Right ventricle myocardium inferior (tissue), 1 donor: ENCODE measurements around the gene BMPR2. TPM values are rescaled to one million over a fixed set of nuclear protein-coding genes. Genes with fewer than 3 reads are reported as not detected.
"Not testable (repeated sequence)": the region's sequence is repeated elsewhere in the genome, so short reads cannot be mapped to it uniquely, and the experiment has no call there.

Source experiments
- ATAC-seq: fragments of 200-7000 bp; cut with Tn5 transposase; one replicate; pipeline ENCODE4 v1.9.1; 2020; ENCODE audit warnings: mild to moderate bottlenecking, moderate library complexity
- DNase-seq: peaks from one replicate; pipeline ENCODE4 v3.0.0; 2021; ENCODE audit errors: missing footprints
- intact Hi-C: fragments of 100-400 bp; cut with DNase I; formaldehyde crosslinking; loops from one replicate; pipeline ENCODE4 v1.11.0; 2022
- total RNA-seq: library from RNA; stranded (reverse); fragmentation: NEBNext Ultra II Directional; extraction: Animal tissue kit (Norgen Biotek cat#: 25700); gene quantifications from one replicate; pipeline ENCODE4 v1.2.1, GENCODE V29; 2021
- donor health status: DM: no; HTN: yes; CAD: no; lungs with severe emphysema.

BMPR2 gene
- total RNA-seq, 1 donor from 2014 or later, result 45.3 TPM

DNA sequence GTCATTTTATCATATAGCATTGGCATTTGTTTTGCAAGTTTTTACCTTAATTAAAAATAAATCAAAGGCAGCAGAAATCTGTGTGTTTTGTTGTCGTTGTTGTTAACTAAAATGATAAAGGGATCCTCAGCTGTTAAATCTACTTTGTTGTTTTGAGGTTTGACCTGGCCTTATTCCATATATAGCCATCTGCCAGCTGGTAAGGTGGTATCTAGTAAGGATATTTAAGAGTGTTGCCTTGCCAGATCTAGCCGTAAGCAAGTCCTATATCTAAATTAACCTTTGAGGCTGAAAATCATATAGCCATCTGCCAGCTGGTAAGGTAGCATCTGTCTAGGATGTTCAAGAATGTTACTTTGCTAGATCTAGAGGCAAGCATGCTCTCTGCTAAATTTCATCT lies 56.6 kb downstream of the BMPR2 start:
- no peak for DNase-seq
- intact Hi-C loops, result no loop called here
- ATAC-seq, result no peak

DNA sequence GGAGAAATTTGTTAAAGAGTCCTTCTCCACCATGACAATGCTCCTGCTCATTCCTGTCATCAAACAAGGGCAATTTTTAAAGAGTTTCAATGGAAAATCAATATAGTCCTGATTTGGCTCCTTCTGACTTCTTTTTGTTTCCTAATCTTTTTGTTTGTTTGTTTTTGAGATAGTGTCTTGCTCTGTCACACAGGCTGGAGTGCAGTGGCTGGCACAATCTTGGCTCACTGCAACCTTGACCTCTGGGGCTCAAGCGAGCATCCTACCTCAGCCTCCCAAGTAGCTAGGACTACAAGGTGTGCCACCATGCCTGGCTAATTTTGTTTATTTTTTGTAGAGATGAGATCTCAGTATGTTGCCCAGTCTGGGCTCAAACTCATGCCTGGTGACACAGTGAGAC lies 58.3 kb downstream of the BMPR2 start:
- intact Hi-C loops, result no loop called here
- DNase-seq (no peak), ATAC-seq (no peak)

DNA sequence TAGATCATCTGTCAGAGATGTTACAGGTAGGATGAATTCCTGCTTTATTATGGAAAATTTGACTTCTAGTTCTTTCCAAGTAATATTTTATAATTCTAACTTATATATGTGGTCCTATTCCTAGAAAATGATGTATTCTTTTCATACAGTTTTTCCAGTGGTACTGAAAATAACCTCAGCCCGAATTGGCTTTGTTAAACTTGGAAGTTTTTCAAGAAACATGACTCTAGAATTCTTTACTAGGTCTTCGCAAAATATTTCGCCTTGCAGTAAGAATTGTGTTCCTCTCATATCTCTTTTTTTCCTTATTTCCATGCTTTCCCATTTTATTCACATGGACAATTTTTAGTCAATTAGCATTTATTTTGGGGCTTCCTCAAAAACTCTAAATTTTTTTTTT lies 60.5 kb downstream of the BMPR2 start:
- DNase-seq (no peak), ATAC-seq (no peak)
- intact Hi-C loops, result loop anchor here (5.0 kb wide), 1 partner anchor 59 kb away; the partner anchor contains the start of gene BMPR2

DNA sequence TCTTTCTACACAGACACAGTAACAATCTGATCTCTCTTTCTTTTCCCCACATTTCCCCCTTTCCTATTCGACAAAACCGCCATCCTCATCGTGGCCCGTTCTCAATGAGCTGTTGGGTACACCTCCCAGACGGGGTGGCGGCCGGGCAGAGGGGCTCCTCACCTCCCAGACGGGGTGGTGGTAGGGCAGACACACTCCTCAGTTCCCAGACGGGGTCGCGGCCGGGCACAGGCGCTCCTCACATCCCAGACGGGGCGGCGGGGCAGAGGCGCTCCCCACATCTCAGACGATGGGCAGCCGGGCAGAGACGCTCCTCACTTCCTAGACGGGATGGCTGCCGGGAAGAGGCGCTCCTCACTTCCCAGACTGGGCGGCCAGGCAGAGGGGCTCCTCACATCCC lies 64.0 kb downstream of the BMPR2 start:
- intact Hi-C loops, ATAC-seq, DNase-seq: not testable (repeated sequence)

DNA sequence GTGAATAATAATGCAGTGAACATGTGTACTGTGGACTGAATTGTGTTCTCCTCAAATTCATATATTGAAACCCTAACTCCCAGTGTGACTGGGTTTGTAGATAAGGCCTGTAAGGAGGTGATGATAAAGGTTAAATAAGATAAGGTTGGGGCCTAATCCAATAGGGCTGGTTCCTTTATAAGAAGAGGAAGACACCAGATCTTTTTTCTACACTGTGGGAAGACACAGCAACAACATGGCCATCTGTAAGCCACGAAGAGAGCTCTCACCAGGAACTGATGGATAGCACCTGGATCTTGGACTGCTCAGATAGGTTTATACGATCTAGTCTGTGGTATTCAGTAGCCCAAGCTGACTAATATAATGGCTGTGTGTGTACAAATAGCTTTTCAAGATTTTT lies 66.8 kb downstream of the BMPR2 start:
- intact Hi-C loops, result no loop called here
- DNase-seq (no peak), ATAC-seq (no peak)

DNA sequence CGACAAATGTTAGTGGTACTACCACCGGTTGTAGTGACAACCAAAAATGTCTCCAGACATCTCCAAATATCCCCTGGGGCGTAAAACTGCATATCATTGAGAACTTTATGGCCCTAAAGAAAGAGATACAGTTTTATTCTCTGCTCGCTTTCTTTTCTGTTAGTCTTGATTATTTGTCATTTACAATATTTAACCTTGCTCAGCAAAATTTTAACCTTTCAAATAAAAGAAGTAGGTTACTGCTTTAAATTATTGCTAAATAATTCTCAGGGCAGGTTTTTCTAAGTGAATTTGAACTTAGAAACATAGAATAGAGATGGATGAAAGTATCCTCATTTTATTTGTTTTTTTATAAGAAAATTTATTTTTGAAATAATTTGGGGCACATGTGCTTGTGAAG lies 67.9 kb downstream of the BMPR2 start:
- no peak for ATAC-seq
- DNase-seq, result no peak
- intact Hi-C loops, result no loop called here

DNA sequence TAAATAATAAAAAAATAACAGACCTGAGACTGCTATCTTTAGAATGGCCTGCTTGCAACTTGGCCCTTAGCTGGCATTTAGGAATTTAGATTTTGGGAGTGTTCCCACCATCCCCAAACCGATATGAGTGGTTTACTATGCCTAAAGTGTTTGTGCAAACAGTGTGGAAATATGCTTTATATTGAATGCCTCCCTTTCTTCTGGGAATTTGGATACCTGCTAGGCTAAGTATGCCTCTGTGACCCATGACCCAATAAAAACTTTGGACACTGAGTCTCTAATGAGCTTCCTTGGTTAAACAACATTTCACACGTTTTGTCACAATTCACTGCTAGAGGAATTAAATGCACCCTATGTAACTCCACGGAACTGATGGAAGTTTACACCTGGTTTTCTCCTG lies 73.2 kb downstream of the BMPR2 start:
- ATAC-seq, result no peak
- intact Hi-C loops, result no loop called here
- DNase-seq, result no peak

DNA sequence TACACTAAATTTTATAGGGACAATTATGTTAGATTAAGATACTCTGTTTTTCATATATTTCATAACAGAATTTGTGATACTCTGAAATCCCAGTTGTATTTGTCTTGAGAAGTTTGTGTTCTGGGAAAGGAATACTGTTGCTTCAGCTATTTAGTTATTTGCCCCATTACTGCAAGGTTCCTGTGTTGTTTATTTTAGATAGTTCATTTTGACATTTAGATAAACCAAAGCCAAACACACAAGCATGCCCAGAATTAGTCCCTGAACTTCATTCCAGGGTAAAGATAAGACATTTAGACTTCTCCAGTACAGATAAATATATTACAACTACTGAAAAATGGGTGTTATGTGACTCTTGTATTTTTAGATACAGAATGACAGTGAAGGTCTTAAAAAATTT lies 74.7 kb downstream of the BMPR2 start:
- ATAC-seq (peak; percentile 79), DNase-seq (no peak)
- intact Hi-C loops, result no loop called here

DNA sequence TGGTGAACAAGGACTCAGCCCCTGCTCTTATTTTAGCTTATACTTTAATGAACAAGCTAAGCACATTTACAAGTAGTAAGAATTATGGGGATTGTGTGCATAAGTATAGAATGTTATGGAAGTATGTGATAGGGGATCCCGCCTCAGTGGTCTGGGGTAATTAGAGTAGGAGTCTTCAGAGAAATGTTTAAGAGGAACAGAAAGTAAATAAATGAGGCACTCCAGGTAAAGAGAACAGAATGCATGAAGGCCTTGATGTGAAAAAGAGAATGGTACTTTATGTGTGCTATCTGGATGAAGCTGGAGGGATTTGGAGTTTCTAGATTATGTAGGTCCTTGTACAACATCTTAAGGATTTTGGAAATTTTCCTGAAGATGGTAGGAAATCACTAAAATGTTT lies 76.6 kb downstream of the BMPR2 start:
- ATAC-seq, result no peak
- no peak for DNase-seq
- intact Hi-C loops, result no loop called here

DNA sequence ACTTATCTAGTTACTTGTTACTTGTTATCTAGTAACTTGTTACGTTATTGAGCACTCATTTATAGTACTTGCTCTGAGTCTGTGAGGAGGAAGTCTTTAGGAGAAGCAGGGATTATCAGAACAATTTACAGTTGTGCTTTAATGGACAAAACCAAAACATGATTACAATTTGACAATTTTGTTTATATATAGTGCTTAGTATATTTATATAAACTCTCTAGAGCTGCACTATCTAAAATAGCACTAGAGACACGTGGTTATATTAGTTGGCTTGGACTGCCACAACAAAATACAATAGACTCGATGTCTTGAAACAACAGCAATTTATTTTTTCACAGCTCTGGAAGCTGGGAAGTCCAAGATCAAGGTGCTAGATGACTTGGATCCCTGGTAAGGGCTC lies 78.4 kb downstream of the BMPR2 start:
- ATAC-seq (no peak), DNase-seq (no peak)
- intact Hi-C loops, result no loop called here

DNA sequence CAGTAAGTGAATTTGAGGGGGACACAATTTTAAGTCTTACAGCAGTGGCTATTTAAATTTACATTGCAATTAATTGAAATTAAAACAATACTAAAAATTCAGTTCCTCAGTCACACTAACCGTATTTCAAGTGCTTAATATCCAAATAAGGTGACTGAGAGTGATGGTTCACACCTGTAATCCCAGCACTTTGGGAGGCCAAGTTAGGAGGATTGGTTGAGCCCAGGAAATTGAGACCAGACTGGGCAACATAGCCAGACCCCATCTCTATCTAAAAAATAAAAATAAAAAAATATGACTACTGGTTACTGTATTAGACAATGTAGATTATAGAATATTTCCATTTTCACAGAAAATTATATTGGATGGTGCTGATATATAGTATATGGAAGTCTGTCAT lies 79.0 kb downstream of the BMPR2 start:
- no peak for DNase-seq
- no peak for ATAC-seq
- intact Hi-C loops, result no loop called here

DNA sequence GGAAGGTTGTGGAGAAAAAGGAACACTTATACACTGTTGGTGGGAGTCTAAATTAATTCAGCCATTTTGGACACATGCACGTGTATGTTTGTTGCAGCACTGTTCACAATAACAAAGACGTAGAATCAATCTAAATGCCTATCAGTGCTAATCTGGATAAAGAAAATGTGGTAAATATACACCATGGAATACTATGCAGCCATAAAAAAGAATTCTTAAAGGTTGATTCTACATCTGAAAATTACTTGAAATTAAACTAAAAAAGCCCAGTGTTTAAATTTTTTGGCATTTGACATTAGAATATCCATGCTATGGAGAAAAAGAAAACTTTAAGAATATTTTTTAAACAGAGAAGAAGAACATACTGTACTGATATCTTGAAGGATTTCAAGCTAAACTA lies 84.0 kb downstream of the BMPR2 start:
- no peak for DNase-seq
- ATAC-seq, result no peak
- intact Hi-C loops, result no loop called here

DNA sequence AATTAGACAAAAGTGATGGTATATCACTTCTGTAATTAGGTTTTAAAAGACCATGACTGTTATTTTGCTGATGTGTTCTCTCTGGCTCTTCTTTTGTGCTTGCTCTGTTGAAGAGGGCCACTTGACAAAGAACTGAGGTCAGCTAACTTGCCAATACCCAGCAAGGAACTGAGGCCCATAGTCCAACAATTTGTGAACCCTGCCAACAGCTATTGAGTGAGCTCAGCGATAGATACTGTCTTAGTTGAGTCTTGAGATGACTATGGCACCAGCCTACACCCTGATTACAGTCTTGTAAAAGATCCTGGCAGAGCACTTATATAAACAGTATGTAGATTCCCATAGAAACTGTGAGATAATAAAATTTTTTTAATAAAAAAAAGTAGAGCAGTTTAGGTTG lies 103.0 kb downstream of the BMPR2 start:
- ATAC-seq, result peak; percentile 28
- no peak for DNase-seq
- intact Hi-C loops, result no loop called here

DNA sequence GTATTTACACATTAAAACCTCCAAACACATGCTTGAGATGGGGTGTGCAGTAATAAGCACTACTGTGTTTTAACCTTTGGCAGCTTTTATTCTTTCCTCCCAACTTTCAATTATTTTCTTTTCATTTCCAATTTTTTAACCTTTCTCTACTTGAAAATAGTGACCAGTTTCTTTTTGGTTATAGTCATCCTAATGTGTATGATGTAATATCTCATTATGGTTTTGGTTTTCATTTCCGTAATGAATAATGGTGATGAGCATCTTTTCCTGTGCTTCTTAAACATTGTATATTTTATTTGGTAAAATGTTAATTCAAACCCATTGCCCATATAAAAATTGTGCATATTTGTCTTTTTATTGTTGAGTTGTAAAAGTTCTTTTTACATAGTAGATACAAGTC lies 103.5 kb downstream of the BMPR2 start:
- intact Hi-C loops, result no loop called here
- ATAC-seq (no peak), DNase-seq (no peak)

DNA sequence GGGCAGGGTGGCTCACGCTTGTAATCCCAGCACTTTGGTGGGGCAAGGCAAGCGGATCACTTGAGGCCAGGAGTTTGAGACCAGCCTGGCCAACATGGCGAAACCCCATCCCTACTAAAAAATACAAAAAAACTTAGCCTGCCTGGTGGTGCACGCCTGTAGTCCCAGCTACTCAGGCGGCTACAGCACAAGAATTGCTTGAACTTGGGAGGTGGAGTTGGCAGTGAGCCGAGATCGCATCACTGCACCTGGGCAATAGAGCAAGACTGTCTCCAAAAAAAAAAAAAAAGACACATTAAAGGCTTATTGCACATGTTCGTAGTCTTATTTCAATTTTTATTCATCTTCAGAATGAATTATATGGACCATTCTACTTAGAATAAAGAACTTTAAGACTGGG lies 110.2 kb downstream of the BMPR2 start:
- DNase-seq (no peak), ATAC-seq (no peak)
- intact Hi-C loops, result no loop called here

DNA sequence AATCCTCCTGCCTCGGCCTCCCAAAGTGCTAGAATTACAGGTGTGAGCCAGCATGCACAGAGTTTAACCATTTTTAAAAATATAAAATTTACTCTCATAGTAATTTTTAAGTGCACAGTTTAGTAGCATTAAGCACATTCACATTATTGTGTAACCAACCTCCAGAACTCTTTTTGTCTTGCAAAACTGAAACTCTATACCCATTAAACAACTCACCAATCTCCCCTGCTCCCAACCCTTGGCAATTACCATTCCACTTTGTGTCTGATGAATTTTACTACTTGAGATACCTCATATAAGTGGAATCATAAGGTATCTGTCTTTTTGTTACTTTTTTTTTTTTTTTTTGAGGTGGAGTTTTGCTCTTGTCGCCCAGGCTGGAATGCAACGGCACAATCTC lies 112.5 kb downstream of the BMPR2 start:
- ATAC-seq, result no peak
- intact Hi-C loops, result no loop called here
- no peak for DNase-seq

DNA sequence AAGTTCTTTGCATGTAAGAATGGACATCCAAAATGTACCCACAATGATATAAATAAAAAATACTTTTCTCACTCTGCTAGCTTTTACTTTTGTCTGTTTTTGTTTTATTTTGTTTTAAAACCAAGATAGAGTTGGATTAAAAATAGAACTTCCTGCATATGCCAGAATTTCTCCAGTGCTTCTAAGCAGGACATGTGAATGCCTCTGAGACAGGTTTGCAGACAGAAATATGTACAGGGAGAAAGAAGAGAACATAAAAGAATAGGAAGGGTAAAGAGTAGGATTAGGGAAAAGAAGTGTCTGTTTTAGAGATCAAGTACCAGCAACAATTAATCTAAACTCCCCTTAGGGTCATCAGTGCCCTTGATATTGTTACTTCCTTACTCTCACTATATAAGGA lies 114.4 kb downstream of the BMPR2 start:
- DNase-seq, result no peak
- ATAC-seq, result no peak
- intact Hi-C loops, result loop anchor here (5.0 kb wide), 1 partner anchor 113 kb away; the partner anchor contains the start of gene BMPR2

DNA sequence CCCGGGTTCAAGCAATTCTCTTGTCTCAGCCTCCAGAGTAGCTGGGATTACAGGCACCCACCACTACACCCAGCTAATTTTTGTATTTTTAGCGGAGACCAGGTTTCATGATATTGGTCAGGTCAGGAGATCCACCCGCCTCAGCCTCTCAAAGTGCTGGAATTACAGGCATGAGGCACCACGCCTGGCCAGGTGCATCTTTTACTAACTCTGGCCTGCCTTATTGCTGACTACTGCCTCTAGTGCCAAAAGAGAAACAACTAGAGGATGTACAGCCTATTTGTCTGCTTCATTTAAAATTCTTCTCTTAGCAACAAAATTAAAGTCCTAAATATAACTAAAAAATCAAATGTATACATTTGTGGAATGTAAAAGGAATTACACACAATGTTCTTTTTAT lies 115.4 kb downstream of the BMPR2 start:
- DNase-seq, result no peak
- intact Hi-C loops, result loop anchor here (5.0 kb wide), 1 partner anchor 114 kb away; the partner anchor contains the start of gene BMPR2
- ATAC-seq, result no peak

DNA sequence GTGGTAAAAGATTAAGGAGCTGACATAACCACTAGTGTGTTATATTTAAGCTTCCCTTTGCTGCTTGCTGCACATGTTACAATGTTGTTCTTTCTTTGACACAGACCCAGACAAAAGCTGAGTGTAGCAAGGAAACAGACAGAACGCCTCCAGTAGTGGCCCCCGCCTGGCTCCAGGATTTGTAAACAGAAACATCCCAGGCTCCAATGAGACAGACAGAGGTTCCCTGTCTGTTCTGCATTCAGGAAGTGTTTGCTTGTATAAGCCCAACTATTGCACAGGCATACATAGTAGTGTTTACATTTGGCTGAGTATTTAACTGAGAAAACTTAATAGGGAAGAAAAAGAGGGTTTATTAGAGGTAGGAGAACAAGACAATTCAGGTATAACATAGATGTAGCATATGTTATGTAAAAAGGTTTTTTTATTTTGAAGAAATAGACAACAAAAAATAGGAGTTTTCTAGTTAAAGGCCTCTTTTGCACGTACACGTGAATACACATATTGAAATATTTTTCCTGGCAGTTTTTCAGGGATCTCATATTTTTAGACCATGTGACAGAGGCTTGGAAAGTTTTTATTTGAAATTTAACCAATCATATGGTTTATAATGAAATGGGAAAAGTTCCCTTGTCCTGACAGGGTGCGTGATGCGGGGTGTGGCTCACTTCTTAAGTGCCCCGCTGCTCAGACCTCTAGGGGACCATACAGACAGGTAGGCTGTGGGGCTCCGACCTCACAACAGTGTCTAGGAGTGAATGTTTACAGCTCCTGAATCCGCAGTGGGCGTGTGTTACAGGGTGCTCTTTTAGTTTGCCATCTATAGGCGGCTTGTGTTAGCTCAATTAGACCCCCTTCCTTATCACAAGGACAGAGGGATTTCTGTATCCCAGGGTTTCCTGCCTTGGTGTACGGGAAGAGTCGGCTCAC lies 118.4 kb downstream of the BMPR2 start:
- peak; percentile 48 for ATAC-seq
- peak; percentile 68 for DNase-seq
- intact Hi-C loops, result loop anchor here (5.0 kb wide), 1 partner anchor 117 kb away; the partner anchor contains the start of gene BMPR2

DNA sequence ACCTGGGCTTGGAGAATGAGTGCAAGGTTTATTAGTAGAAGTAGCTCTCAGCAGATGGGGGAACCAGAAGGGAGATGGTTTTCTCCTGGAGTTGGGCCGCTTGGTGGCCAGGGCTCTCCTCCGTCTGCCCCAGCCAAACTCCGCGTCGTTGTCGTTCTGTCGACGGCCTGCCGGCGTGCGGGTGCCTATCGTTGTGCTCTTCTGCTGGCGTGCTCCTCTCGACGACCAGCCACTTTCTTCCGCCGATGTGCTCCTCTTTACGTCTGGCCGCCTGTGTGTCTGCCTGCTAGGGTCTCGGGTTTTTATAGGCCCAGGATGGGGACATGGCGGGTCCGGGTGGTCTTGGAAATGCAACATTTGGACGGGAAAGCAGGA lies 119.1 kb downstream of the BMPR2 start:
- intact Hi-C loops, result no loop called here
- DNase-seq (no peak), ATAC-seq (no peak)
